ENCODE results near the gene VDR. TPM values are rescaled to one million over a fixed set of nuclear protein-coding genes. Genes with fewer than 3 reads are reported as not detected.

The VDR gene
- total RNA-seq, 4 donors from 2014 or later, result 0.26 to 2.0 (median 0.49) TPM

DNA sequence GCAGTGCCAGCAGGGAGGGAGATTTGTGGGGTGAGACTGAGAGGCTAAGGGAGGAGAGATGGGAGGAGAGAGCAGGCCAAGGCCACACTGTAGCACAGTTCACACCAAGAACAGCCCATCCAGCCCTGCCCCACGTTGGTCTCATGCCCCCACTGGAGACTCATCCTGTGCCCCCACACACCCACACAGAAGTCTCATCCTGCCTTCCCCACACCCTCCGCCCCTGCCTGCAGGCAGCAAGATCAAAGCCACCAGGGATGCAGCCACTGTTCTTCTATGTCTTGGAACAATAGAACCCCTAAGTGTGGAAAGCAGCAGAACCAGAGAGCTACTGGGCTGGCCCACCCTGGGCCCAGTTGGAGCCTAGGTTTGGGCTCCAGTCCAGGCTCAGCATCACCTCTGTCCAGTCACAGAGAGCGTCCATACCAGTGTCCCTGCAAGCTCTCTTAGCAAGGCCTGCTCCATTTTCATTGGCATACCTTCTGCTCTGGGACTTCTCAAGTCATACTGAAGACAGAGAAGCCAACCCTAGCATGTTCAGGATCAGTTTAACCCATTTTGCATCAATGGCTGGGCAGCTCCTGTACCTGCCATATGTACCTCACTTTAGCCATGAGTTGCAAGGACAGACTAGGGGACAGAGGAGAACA lies 53.4 kb downstream of the VDR start:
- no peaks in the 10 kb centered on the region for H3K9me3 ChIP-seq
- H3K4me1 ChIP-seq, result no peaks in the 10 kb centered on the region
- intact Hi-C loops (cut with DNase I; ENCODE audit: low total_unique reads), result no loop called here
- TF ChIP-seq, protein P1, sequence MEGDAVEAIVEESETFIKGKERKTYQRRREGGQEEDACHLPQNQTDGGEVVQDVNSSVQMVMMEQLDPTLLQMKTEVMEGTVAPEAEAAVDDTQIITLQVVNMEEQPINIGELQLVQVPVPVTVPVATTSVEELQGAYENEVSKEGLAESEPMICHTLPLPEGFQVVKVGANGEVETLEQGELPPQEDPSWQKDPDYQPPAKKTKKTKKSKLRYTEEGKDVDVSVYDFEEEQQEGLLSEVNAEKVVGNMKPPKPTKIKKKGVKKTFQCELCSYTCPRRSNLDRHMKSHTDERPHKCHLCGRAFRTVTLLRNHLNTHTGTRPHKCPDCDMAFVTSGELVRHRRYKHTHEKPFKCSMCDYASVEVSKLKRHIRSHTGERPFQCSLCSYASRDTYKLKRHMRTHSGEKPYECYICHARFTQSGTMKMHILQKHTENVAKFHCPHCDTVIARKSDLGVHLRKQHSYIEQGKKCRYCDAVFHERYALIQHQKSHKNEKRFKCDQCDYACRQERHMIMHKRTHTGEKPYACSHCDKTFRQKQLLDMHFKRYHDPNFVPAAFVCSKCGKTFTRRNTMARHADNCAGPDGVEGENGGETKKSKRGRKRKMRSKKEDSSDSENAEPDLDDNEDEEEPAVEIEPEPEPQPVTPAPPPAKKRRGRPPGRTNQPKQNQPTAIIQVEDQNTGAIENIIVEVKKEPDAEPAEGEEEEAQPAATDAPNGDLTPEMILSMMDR (IDR thresholded peaks at IDR 0.05), result no peak
- no peak for TF ChIP-seq POLR2A (IDR thresholded peaks at IDR 0.05)
- no peaks in the 10 kb centered on the region for H3K36me3 ChIP-seq
- no peaks in the 10 kb centered on the region for H3K27me3 ChIP-seq
- no peak for DNase-seq
- H3K4me3 ChIP-seq, result no peak overlapping the region
- H3K27ac ChIP-seq, result no peak overlapping the region

DNA sequence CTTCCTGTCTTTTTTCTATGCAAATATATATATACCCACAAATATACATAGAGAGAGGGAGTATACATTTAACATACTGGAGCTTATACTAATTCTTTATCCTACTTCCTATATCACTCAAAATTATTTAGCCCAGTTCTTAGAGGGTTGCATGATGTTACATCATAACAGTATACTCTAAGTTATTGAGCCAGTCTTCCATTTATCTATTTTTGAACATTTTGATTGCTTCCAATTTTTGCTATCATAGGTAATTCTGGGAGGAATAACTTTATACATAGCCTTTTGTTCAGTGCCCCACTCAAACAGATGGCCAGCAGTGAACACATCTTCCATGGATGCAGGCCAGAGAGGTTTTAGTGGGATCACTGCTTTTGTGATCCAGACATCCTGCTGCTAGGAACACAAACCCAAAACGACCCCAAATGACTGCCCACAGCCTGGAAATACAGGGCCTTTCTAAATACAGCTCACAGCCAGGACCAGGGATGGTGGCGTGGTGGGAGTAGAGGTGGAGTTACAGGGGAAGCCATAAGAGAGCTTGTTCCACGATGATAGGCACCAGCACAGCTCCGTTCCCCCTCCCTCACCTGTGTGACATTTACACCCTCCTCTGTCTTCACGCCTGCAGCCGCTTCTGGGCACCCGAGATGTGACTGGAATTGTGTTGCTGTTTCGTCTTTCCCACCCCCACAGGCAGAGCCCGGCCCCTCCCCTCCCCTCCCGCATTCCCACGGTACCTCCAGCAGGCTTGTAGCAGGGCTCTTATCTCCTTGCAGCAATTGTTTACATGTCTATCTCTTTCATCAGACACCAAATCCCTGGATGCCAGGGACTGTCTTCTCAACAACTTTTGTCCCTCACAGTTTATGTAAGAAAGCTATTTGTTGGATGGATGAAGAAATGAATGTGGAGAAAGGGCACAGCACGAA lies 54.4 kb downstream of the VDR start:
- Histone ChIP-seq H3K9me3 (no peaks in the 10 kb centered on the region), H3K4me1 (no peaks in the 10 kb centered on the region), H3K36me3 (no peaks in the 10 kb centered on the region), H3K4me3 (no peak overlapping the region), H3K27me3 (no peaks in the 10 kb centered on the region), H3K27ac (no peak overlapping the region)
- DNase-seq, result no peak
- intact Hi-C loops (cut with DNase I; ENCODE audit: low total_unique reads), result no loop called here
- TF ChIP-seq, protein P1 (IDR thresholded peaks at IDR 0.05), result no peak
- TF ChIP-seq POLR2A (IDR thresholded peaks at IDR 0.05), result no peak

DNA sequence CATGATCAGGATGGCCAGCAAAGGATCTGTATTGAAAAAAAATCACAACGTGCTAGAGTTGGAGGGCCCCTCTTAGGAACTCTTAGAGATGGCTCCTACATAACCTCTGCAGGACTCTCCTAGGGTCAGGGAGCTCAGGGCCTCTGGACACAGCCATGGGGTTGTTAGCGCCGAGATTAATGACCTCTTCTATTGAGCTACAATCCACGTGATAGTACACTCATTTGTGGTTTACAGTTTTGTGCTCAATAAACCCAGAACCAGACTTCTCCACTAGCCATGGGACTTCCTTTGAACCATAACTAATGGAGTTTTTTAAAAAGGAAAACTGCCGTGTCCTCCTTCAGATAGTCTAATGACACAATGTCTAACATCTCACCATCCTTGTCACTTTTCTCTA lies 55.5 kb downstream of the VDR start:
- H3K27me3 ChIP-seq, result no peaks in the 10 kb centered on the region
- no peaks in the 10 kb centered on the region for H3K36me3 ChIP-seq
- H3K9me3 ChIP-seq, result no peaks in the 10 kb centered on the region
- no peaks in the 10 kb centered on the region for H3K4me1 ChIP-seq
- DNase-seq, result no peak
- intact Hi-C loops (cut with DNase I; ENCODE audit: low total_unique reads), result no loop called here
- no peak overlapping the region for H3K27ac ChIP-seq
- no peak overlapping the region for H3K4me3 ChIP-seq
- TF ChIP-seq POLR2A (IDR thresholded peaks at IDR 0.05), result no peak
- TF ChIP-seq, protein P1 (IDR thresholded peaks at IDR 0.05), result no peak

DNA sequence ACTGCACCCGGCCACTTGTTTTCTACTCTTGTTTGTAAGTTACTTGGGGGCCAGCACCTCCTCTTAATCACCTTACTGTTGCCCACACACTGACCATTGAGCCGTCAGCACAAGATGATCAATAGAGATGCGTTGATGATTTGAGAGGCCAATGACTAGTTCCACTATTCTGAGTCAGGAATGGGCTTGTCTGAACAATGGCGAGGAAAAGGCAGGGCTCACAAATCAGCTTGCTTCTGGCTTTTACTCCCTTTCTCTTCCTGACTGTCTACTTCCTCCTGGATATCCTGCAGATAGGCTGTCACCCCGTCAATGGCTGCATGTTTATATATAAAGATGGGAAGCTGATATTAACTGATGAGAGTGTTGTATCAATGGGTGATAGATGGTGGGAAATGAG lies 55.9 kb downstream of the VDR start:
- TF ChIP-seq, protein P1 (IDR thresholded peaks at IDR 0.05), result no peak
- TF ChIP-seq POLR2A (IDR thresholded peaks at IDR 0.05), result no peak
- Histone ChIP-seq H3K36me3 (no peaks in the 10 kb centered on the region), H3K4me3 (no peak overlapping the region), H3K27ac (no peak overlapping the region), H3K27me3 (no peaks in the 10 kb centered on the region), H3K9me3 (no peaks in the 10 kb centered on the region), H3K4me1 (no peaks in the 10 kb centered on the region)
- intact Hi-C loops (cut with DNase I; ENCODE audit: low total_unique reads), result no loop called here
- DNase-seq, result no peak

All from uterus (tissue), 4 donors.